Measurements from ENCODE around the gene MAZ. TPM values are rescaled to one million over a fixed set of nuclear protein-coding genes. Genes with fewer than 3 reads are reported as not detected.

Gene MAZ
- polyA plus RNA-seq, 3 donors = 14.2 to 137 (median 18.8) TPM

GRCh38 chr16:29811896-29812665, 5.8 kb downstream of the MAZ start, which contains the start of gene PRRT2:
Gene PRRT2, plus strand, starts transcription at chr16:29812193. Its CDS starts 862 bp downstream, at chr16:29813055.
- peaks cover 5 to 24% of the 10 kb centered on the region in 2 donors for H3K27me3 ChIP-seq (ENCODE audit: control insufficient read depth in 2 of 2, insufficient read depth in 2 of 2, low read length in 2 of 2)
- peak within 1 kb of the TSS; percentile 35 to 73 (median 57) for H3K4me3 ChIP-seq (replicated peaks in 1 of 3; ENCODE audit: low read depth in 2 of 3, low read length in 3 of 3)
- peaks cover 68% of the 10 kb centered on the region for H3K4me1 Mint-ChIP-seq
- H3K9me3 ChIP-seq (replicated peaks in 1 of 2; ENCODE audit: control insufficient read depth in 1 of 2, insufficient read depth in 1 of 2, low read length in 2 of 2) = no peaks in the 10 kb centered on the region
- peaks cover 20 to 34% (median 31%) of the 10 kb centered on the region in 3 donors for H3K27me3 Mint-ChIP-seq (ENCODE audit: low read depth in 3 of 3)
- H3K36me3 Mint-ChIP-seq = peaks cover 21 to 31% of the 10 kb centered on the region in 2 donors
- peaks cover 64 to 80% of the 10 kb centered on the region in 2 donors for H3K4me1 ChIP-seq (ENCODE audit: control insufficient read depth in 1 of 2, insufficient read depth in 2 of 2, low read length in 2 of 2)
- peaks cover 13 to 23% of the 10 kb centered on the region in 2 donors for H3K36me3 ChIP-seq (replicated peaks in 1 of 2; ENCODE audit: control insufficient read depth in 1 of 2, insufficient read depth in 2 of 2, low read length in 2 of 2)
- H3K27ac Mint-ChIP-seq = peak within 1 kb of the TSS; percentile 46 to 92 (median 85)
- no peak for DNase-seq
- H2AFZ ChIP-seq (ENCODE audit: insufficient read depth, low read depth, low read length, poor library complexity, severe bottlenecking) = peak within 1 kb of the TSS; percentile 70
- H3K27ac ChIP-seq (ENCODE audit: low read depth in 1 of 2, low read length in 2 of 2) = peak within 1 kb of the TSS; percentile 29 to 59
- H3K4me3 Mint-ChIP-seq = peak within 1 kb of the TSS; percentile 83 to 95
- peaks cover 37% of the 10 kb centered on the region for H4K20me1 ChIP-seq (ENCODE audit: insufficient read depth, low read length)
- H3K9ac ChIP-seq (ENCODE audit: insufficient read depth, low read length, poor library complexity, severe bottlenecking) = peak within 1 kb of the TSS; percentile 50
- 4% methylated on average over 49 of the region's 69 CpGs for WGBS (ENCODE audit: insufficient coverage)
- peak within 1 kb of the TSS; percentile 76 for H3K4me2 ChIP-seq (replicated peaks; ENCODE audit: extremely low read depth, low read length, poor library complexity, severe bottlenecking)
- peaks cover 0 to 8% (median 3%) of the 10 kb centered on the region in 7 donors for H3K9me3 Mint-ChIP-seq
- intact Hi-C loops (cut with micrococcal nuclease) = loop anchor here in 1 of 2 donors (10.0 kb wide), 1 partner anchor 183 kb away; the partner anchor contains the start of genes HIRIP3 and INO80E
- TF ChIP-seq CTCF (IDR thresholded peaks at IDR 0.05) = no peak
- H3K79me2 ChIP-seq (ENCODE audit: insufficient read depth, low read length) = peaks cover 36% of the 10 kb centered on the region

GRCh38 chr16:29812754-29813643, 6.7 kb downstream of the MAZ start:
- DNase-seq = no peak
- Mint-ChIP-seq H3K4me3 (peak overlapping the region; percentile 34 to 95), H3K4me1 (peaks cover 66% of the 10 kb centered on the region), H3K27ac (peak overlapping the region in 1 of 7 donors; percentile 12), H3K27me3 (ENCODE audit: low read depth in 3 of 3) (peaks cover 20 to 34% (median 31%) of the 10 kb centered on the region in 3 donors), H3K36me3 (peaks cover 23 to 32% of the 10 kb centered on the region in 2 donors), H3K9me3 (peaks cover 0 to 8% (median 3%) of the 10 kb centered on the region in 7 donors)
- peaks cover 35% of the 10 kb centered on the region for H4K20me1 ChIP-seq (ENCODE audit: insufficient read depth, low read length)
- peaks cover 5 to 24% of the 10 kb centered on the region in 2 donors for H3K27me3 ChIP-seq (ENCODE audit: control insufficient read depth in 2 of 2, insufficient read depth in 2 of 2, low read length in 2 of 2)
- no peak overlapping the region for H3K4me2 ChIP-seq (replicated peaks; ENCODE audit: extremely low read depth, low read length, poor library complexity, severe bottlenecking)
- 86% methylated on average over 7 of the region's 9 CpGs for WGBS (ENCODE audit: insufficient coverage)
- H3K27ac ChIP-seq (ENCODE audit: low read depth in 1 of 2, low read length in 2 of 2) = no peak overlapping the region
- H3K4me3 ChIP-seq (replicated peaks in 1 of 3; ENCODE audit: low read depth in 2 of 3, low read length in 3 of 3) = peak overlapping the region in 1 of 3 experiments; percentile 73
- H3K9ac ChIP-seq (ENCODE audit: insufficient read depth, low read length, poor library complexity, severe bottlenecking) = no peak overlapping the region
- H3K9me3 ChIP-seq (replicated peaks in 1 of 2; ENCODE audit: control insufficient read depth in 1 of 2, insufficient read depth in 1 of 2, low read length in 2 of 2) = no peaks in the 10 kb centered on the region
- peaks cover 13 to 24% of the 10 kb centered on the region in 2 donors for H3K36me3 ChIP-seq (replicated peaks in 1 of 2; ENCODE audit: control insufficient read depth in 1 of 2, insufficient read depth in 2 of 2, low read length in 2 of 2)
- intact Hi-C loops (cut with micrococcal nuclease) = loop anchor here in 1 of 2 donors (10.0 kb wide), 1 partner anchor 182 kb away; the partner anchor contains the start of genes HIRIP3 and INO80E
- peaks cover 36% of the 10 kb centered on the region for H3K79me2 ChIP-seq (ENCODE audit: insufficient read depth, low read length)
- no peak for TF ChIP-seq CTCF (IDR thresholded peaks at IDR 0.05)
- peaks cover 68 to 80% of the 10 kb centered on the region in 2 donors for H3K4me1 ChIP-seq (ENCODE audit: control insufficient read depth in 1 of 2, insufficient read depth in 2 of 2, low read length in 2 of 2)
- no peak overlapping the region for H2AFZ ChIP-seq (ENCODE audit: insufficient read depth, low read depth, low read length, poor library complexity, severe bottlenecking)

Data from CD14-positive monocyte (primary cell).